Measurements from ENCODE around the gene PLAC1.
A peak's percentile ranks its signal among the peaks of the same experiment; 100 is the strongest.

PLAC1 gene

DNA sequence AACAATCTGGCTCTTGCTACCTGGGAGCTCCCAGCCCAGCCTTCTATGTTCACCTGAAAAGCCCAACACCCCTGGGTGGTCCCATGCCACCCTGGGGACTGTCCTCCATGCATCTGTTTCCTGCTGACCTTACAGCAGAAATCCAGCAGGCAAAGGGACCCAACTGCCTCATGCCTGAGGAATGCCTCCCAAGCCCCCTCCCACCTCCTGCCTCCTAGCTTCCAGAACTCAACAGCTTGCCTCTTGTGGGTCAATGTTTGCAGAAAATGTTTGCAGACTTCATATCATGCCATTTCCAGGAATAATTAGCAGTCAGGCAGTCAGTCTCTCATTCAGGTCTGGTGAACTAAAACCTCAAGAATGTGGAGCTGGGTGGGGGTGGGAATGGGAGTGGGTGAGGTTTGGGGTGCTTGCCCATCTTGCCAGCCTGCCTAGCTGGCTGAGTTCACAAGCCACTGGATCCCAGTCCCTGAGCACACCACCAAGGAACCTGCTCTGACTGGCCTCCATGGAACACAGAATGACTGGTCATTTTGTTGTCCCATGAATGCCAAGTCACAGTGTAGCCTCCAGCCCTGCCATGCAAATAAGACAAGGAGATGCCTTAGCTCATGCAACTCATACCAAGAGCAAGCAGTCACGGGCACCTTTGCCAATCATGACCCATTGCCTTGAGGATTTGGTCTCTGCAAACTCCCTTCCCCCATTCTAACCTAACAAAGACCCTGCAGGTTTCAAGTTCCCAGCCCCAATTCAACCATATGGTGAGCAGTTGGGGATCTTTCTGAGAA lies 12.1 kb upstream of the PLAC1 start:
- peak; percentile 93 for DNase-seq

DNA sequence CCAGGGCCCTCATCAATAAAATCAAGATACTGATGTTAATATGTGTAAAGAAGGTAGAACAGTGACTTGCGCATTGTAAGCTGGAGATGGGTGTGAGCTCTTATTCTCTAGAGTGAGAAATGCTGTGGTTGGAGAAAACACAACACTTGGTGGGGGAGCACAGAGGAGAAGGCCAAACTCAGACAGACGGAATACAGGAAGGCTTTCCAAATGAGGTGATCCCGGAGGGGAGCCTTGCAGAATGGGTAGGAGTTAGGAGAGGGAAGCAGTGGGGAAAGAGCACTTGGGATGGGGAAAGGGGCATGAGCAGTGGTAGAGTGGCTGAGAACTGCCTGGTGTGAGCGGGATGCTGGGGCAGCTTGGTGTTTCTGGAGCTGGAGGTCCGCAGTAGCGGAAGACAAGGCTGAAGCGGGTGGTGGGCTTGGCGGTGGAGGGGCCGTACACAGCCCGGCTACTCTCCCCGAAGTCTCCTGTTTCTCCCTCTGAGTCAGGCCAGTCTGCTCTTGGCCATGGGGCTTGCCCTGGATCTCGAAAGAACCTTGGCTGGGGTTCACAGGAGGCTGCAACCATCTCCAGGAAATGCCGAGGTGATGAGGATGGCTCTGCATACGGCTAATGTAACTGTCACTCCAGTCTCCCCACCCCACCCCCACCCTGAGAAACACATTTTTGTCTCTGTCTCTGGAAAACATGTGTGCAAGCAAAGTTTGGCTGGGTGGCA lies 11.3 kb upstream of the PLAC1 start:
- peak; percentile 96 for DNase-seq

DNA sequence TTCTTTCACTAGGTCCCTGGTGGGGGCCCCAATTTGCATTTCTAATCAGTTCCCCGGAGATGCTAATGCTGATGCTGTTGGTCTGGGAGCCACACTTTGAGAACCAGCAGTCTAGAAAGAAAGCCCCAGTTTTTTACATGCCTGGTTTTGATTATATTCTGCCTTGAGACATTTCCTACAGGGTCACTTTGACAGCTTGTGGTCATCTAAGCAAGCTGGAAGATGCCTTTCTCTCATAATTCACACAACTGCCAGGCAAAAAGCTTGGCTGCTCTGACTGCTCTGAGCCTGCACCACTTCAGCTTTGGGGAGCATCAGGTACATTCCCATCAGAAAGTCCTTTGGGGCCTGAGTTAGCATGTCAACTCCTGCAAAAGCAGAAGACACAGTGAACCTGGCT lies 5.9 kb upstream of the PLAC1 start:
- peak; percentile 37 for DNase-seq

DNA sequence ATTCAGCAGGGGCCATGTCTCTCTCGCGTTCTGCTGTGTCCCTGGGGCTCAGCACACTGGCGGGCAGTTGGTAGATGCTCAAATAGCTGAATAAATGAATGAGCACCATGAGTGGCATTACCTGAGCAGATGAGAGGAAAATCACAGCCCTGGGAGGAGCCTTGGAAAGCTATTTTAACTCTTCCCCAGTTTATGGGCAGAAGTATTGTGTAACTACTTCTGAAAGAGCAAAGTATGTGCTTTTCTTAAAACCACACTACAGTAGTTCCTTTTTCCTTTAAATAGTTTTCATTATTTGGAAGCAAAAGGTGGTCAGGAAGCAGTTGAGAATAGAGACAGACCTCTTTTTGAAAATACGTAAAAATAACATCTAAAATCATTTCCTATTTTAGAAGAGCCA lies 3.0 kb upstream of the PLAC1 start:
- DNase-seq: no peak

DNA sequence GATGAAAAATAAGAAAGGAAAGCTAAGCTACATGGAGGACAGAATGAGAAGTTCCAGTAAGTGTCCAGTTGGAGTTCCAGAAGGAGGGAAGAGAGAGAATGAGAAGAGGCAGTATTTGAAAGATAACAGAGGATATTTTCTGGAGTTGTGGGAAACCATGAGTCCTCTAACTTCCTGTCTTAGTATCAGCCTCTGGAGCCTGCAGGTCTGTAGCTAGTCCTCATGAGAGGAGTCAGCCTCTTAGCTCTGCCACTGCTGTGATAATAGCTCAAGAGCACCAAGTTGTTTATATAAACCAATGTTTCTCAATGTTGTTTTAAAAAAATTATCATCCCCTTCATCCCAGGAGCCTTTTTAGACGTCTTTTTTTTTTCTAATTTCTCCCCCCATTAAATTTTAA lies 2.4 kb upstream of the PLAC1 start:
- DNase-seq: no peak

DNA sequence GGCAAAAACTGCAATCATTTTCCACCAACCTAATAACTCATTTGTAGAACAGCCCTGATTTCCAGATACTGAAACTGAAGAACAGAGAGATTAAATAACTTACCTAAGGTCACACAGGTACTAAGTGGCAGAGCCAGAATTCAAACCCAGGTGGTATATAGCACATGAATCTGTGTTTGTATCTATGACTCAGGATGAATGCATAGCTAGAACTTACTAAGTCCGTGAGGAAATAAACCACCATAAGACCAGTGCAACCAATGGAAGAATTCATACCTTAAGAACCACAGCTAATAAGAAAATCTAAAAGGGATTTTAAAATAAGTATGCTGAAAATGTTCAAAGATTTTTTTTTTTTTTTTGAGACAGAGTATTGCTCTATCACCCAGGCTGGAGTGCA lies 1.5 kb upstream of the PLAC1 start:
- DNase-seq: no peak

DNA sequence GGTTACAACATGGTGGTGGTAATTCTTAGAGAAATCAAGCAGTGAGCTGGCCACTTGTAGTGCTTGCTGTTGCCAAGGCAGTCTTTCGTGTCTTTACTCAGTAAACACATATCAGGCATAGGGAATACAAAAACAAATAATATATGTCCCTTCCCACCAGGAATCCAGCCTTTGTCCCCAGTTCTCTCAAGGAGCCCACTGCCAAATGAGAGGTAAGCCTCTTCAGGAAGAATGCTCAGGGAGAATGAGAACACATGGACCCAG lies 421 bp upstream of the PLAC1 start:
- no peak for DNase-seq

DNA sequence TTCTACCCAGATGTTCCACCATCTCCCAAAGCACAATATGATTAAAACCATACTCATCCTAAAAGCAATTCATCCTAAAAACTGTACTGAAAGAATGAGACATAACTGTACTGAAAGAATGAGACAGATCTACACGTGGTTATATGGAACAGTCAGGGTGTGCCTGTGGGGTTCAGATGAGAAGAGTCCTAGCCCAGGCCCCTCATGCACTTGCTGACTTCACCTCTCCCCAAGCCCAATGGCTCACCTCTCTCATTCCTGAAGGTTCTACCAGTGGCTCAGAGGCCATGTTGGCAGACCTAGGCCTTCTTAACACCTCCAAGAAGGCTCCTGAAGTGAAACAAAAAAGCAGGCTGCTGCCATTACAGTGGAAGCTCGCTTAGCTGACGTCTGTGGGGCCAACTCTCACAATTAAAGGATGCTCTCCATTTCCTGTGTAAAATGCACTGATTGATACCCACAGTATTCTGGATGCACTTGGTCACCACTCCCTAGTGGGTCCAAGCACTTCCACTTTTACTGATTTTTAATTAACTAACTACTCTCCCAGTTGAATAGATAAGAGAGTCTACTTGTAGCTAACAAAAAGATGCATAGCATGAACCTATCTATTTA lies 3.8 kb downstream of the PLAC1 start:
- DNase-seq: no peak

DNA sequence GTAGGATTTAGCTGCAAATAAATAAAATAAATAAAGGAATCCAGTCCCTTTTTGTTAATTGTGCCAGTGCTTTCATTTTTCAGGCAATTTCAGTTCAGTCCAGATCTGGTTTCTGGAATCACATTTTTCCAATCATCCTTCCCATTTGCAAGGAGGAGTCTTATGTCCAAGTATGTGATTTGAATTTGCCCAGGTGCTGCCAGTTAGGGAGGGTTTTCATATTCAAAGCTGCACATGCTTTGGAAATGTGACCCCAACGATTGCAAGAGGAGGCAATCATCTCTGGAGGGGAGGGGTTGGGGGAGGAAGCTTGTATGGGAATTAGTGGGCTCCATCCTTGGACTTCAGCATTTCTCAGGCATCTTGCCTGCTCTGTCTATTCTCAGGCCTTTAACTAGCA lies 4.4 kb downstream of the PLAC1 start:
- no peak for DNase-seq

DNA sequence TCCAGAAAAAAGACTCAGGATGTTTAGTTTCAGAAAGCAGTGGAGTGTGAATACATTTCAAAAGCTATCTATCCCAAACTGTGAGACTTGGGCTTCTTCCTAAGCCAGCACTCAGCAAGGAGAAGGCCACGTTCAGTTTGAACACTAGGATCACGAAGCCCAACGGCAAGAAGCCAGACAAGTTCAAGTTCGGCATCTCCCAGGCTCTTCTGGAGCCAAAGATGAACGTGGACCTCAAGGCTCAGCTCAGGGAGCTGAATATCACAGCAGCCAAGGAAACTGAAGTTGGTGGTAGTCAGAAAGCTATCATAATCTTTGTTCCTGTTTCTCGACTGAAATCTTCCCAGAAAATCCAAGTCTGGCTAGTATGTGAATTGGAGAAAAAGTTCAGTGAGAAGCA lies 7.6 kb downstream of the PLAC1 start:
- DNase-seq: no peak

DNA sequence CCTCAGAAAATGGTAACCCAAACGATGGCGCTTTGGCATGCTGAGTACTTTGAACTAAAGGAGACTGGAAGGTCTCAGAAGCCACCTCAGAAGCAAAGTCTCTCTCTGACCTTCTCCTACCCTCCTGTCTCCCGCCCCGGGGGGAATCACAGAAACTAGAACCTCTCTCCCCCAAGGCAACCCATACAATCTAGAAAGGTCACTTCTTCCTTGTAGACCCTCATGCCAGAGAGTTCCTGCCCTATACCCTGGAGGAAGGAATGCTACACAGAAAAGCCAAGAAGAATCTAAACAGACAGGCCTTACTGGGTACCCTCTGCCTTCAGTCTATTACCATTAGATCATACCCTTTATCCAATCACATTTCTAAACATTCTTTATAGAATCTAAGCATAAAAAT lies 8.5 kb downstream of the PLAC1 start:
- DNase-seq: no peak

DNA sequence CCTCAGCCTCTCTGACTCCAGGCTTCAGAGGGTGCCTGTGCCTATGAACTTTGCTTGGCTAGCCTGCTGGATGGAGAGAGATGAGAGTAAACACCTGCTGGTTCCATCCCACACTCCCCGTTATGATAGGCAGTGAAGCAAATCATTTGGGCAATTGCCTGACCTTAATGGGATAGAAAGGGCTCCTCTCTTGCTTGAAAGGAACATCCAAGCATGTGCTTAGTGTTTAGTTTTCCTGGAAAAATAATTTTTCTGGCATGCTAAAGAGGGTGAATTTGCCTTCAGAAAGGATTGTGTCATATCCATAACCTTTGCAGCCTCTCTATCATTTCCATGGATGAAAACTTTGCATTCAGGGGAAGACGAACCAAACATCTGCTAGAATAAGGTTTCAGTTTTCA lies 10.8 kb downstream of the PLAC1 start:
- no peak for DNase-seq

DNA sequence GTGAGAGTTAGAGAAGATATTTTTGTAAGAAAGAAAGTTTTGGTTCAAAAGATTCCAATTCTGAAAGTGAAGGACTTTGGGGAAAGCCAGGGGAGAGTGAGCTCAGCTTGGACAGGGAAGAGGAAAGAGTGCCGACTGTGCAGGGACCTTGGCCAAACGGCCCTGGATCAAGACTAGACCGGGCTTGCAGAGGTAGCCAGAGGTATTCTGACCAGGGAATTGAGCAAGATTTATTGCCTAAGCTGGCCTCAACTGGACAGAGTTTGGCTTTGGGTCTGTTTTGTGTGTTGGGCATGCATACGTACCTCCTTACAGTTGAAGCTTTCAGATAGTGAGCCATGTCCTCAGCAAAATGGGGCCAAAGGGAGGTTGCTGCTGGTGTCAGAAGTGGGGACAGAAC lies 11.6 kb downstream of the PLAC1 start:
- no peak for DNase-seq

DNA sequence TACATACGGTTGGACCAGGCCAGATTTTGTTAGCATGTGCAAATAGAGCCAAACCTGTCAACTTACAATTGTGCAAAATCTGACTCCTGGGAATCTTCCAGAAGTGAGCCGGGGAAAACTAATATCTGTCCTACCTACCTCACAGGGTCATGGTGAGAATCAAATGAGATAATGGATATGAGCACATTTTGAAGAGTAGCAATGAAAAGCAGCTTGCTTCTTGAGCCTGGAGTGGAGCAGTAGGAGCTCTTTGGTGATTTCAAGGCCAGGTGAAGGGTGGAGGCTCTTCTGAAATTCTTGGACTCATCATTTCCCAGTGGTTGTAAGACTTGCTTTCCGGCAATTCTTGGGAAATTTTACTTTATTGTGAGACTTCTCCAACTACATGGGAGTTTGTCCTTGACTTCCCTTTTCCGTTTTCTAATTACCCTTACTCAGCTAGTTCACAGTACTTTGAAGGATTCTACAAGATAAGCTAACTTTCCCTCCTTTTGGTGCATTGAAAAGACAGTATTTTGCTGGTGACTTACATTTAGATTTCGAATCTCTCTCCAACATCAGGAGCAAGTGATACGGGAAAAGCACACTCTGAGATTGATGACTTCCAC lies 12.2 kb downstream of the PLAC1 start:
- no peak for DNase-seq

DNA sequence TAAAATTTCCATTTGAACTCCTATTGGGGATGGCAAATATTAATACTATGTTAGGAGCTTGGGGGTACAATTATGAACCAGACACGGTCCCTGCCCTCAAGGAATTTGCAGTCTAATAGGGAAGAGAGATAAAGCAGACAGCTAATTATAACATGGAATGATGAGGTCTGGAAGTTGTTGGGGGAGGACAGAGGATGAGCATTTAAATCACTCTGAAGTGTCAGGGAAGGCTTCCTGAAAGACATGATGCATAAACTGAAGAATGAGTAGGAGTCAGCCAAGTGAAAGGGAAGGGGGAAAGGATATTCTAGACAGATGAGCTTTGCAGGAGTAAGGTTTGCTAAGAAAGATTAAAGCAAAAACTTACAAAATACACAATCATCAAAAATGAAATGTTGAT lies 15.9 kb downstream of the PLAC1 start:
- peak; percentile 39 for DNase-seq

DNA sequence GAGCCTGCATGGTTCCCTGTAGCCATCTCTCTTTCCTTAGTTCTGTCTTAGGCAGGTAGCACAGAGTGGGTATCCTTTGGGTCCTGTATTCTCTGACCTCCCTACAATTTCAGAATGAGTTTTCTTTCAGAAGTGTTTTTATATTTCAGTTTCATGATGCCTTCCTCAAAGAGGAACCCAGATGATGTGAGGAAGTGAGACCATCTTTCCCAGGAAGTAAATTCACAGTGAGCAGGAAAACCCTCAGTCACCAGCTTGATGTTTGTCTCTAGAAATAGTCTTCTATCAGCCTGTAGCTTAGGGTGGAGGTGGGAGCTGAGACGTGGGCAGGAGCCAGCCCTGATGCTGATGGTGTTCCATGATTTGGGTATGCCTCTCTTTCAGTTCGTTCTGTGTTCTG lies 16.9 kb downstream of the PLAC1 start:
- no peak for DNase-seq

DNA sequence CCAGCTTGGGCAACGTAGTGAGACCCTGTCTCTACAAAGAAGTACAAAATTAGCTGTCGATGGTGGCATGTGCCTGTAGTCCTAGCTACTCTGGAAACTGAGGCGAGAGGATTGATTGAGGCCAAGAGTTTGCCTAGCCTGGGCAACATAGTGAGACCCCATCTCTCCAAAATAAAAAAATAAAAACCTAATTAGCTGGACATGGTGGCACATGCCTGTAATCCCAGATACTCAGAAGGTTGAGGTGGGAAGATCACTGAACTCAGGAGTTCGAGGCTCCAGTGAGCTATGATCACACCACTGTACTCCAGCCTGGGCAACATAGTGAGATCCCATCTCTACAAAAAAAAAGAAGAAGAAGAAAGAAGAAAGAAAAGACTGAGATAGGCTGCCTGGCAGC lies 17.4 kb downstream of the PLAC1 start:
- DNase-seq: no peak

DNA sequence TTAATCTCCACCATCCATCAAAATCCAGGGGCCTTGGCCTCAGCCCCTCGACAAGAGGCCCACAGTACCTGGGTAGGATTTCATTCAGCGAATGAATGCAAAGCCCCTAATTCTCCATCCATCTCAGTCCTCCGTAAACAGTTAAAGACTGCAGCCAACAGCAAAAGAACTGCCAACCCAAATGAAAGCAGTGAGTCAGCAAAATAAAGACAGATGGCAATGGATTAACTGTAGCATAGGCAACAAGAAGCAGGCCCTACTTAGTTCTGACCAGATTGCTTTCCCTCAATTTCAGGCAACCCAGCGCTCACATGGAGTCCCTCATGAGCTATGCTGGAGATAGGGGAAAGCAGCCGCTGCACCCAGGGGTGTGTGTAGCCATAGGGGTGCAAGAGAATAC lies 21.4 kb downstream of the PLAC1 start:
- DNase-seq: peak; percentile 34

DNA sequence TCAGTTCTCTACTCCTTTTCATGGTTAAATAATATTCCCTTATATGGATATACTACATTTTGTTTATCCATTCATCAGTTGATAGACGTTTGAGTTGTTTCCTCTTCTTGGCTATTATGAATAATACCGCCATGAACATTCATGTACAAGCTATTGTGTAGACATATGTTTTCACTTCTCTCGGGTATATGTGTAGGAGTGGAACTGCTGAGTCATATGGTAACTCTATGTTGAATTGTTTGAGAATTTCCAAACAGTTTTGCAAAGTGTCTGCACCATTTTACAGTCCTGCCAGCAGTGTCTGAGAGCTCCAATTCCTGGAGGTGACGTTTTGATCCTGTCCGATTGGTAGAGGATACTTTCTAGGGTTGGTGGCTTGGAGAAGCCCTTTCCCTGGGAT lies 23.6 kb downstream of the PLAC1 start:
- DNase-seq: peak; percentile 64

DNA sequence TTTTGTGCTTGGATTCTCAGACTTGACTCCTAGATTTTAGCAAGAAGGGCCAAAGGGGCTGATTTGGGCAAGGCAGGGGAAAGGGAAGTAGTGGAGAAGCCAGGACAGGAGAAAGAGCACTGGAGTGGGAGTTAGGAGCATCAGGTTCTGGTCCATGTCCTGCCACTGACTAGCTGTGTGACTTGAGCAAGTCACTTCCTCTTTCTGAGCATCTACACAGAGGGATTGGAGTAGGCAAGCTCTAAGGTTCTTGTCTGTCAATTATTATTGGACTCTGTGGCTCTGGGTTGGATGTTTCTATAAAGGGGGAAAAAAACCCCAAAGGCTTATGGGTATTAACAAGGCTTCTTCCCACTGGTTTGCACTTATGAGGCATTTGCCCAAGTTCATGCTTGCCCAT lies 24.4 kb downstream of the PLAC1 start:
- no peak for DNase-seq

DNA sequence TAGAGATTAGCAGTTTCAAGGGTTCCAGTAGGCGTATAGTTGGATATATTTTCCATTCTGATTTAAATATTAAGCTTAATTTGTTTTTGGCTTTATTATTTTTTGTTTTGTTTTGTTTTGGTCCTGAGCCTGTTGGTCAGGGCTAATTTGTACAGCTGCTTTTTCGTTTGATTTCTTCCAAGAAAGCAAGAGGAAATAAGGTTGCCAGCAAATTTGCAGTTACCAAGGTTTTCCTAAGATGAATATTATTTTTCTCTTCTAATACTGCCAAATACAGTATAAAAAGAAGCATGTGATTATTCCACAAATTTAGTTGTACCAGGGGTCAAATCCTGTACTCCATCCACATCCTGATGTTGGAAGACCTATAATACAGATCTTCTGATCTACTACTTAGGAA lies 24.9 kb downstream of the PLAC1 start:
- DNase-seq: no peak

DNA sequence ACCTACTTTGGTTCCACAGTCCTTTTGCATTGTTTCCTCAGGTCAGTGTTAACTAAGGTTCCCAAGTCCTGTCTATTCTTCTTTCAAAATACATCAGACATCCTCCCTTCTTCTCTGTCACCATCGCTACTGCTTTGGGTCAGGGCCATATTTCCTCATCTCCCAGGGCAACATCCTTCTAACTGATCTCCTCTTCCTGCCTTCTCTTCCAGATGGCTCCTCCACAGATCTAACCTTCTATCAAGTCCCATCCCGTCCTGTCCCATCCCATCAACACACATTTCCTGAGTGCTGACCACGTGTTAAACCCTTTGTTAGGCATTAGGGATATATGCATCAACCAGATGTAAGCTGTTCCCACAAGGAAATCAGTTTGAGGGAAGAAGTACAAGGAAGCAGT lies 25.9 kb downstream of the PLAC1 start:
- DNase-seq: no peak

DNA sequence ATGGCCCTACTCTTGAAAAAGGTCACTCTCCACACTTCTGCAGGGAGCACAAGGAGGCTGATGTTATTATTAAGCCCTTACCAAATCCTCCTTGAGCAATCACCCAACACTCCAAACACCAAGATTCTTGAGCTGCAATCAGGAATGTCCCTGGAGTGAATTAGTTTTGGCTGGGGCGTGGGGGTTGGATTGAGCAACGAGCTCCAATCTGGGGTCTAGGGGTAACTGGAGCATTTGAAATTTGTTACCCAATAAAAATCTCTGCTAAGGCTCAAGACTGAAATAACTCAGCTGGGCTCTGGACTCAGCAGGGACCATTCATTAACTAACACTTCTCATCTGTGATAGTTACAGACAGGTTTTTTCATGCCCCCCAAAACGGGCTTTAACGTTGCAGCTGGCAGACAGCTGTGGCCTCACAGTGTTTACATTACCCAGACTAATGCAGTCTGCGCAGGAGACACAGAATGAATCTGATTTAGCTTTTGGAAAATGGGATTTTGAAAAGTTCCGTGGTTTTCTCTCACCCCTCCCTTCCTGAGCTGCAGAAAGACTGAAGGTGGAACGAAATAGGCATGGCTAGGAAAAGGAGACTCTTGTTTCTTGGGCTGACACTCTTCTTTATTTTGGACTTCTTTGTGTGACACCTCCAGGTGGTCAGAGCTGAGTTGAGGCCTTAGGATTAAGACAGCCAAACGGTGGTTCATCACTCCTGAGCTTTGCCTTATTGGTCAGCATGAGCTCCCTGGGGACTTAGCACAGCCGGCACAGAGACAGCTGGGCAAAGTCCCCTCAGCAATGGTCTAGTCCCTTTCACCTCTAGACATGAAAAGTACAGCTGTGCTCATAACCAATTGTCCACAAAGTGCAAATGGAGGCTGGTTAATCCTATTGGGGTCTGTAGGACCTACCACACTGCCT lies 26.6 kb downstream of the PLAC1 start:
- peak; percentile 20 for DNase-seq
